ENCODE data around the gene UTS2R.

GRCh38 chr17:82321947-82322466 lies 49.6 kb upstream of the UTS2R start:
- TF ChIP-seq, protein P1, sequence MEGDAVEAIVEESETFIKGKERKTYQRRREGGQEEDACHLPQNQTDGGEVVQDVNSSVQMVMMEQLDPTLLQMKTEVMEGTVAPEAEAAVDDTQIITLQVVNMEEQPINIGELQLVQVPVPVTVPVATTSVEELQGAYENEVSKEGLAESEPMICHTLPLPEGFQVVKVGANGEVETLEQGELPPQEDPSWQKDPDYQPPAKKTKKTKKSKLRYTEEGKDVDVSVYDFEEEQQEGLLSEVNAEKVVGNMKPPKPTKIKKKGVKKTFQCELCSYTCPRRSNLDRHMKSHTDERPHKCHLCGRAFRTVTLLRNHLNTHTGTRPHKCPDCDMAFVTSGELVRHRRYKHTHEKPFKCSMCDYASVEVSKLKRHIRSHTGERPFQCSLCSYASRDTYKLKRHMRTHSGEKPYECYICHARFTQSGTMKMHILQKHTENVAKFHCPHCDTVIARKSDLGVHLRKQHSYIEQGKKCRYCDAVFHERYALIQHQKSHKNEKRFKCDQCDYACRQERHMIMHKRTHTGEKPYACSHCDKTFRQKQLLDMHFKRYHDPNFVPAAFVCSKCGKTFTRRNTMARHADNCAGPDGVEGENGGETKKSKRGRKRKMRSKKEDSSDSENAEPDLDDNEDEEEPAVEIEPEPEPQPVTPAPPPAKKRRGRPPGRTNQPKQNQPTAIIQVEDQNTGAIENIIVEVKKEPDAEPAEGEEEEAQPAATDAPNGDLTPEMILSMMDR (optimal IDR thresholded peaks at IDR 0.05 in 1 of 3, IDR thresholded peaks at IDR 0.05 in 1 of 3, conservative IDR thresholded peaks at IDR 0.05 in 1 of 3; ENCODE audit: extremely low read depth in 1 of 3, insufficient read depth in 2 of 3, low read length in 3 of 3) = no peak
- TF ChIP-seq EZH2 (IDR thresholded peaks at IDR 0.05; ENCODE audit: low read length) = no peak
